Endothelial cell (in vitro differentiated cells): ENCODE data around the gene KCNT2. TPM values are rescaled to one million over a fixed set of nuclear protein-coding genes. Genes with fewer than 3 reads are reported as not detected.

Source experiments
- DNase-seq: peaks from one replicate; pipeline ENCODE4 v3.0.0; 2021; ENCODE audit warnings: low spot score
- H3K27ac Mint-ChIP-seq: one replicate; pipeline ENCODE4 v1.8.0; 2021; ENCODE audit warnings: mixed read lengths, inconsistent platforms; ENCODE audit not compliant: unreplicated experiment
- H3K27me3 Mint-ChIP-seq: one replicate; pipeline ENCODE4 v1.8.0; 2021; ENCODE audit warnings: mild to moderate bottlenecking, moderate library complexity, mixed read lengths, inconsistent platforms; ENCODE audit not compliant: unreplicated experiment
- H3K36me3 Mint-ChIP-seq: one replicate; pipeline ENCODE4 v1.8.0; 2021; ENCODE audit warnings: mild to moderate bottlenecking, low read depth, mixed read lengths, inconsistent platforms; ENCODE audit not compliant: unreplicated experiment
- H3K4me1 Mint-ChIP-seq: one replicate; pipeline ENCODE4 v1.8.0; 2021; ENCODE audit warnings: mild to moderate bottlenecking, mixed read lengths, inconsistent platforms; ENCODE audit not compliant: unreplicated experiment
- H3K4me3 Mint-ChIP-seq: one replicate; pipeline ENCODE4 v1.8.0; 2021; ENCODE audit warnings: mild to moderate bottlenecking, mixed read lengths, inconsistent platforms; ENCODE audit not compliant: unreplicated experiment
- H3K9me3 Mint-ChIP-seq: one replicate; pipeline ENCODE4 v1.8.0; 2021; ENCODE audit warnings: mixed read lengths, inconsistent platforms; ENCODE audit not compliant: unreplicated experiment
- total RNA-seq: library from RNA; stranded (reverse); fragmentation: NEBNext Ultra II Directional; extraction: Animal tissue kit (Norgen Biotek cat#: 25700); gene quantifications from one replicate; pipeline ENCODE4 v1.2.1, GENCODE V29; 2021; ENCODE audit not compliant: unreplicated experiment
- TF ChIP-seq, protein P1 (sequence below): fragments of 200-600 bp; sonication (generic); IDR thresholded peaks from one replicate; pipeline ENCODE4 v1.5.0; 2021; ENCODE audit warnings: antibody characterized with exemption; ENCODE audit not compliant: unreplicated experiment

KCNT2 gene
- total RNA-seq, 1 donor from 2014 or later = 7.1 TPM

GRCh38 chr1:196193896-196194559, 414.2 kb downstream of the KCNT2 start:
- no peak overlapping the region for H3K4me3 Mint-ChIP-seq
- H3K9me3 Mint-ChIP-seq = no peaks in the 10 kb centered on the region
- TF ChIP-seq, protein P1, sequence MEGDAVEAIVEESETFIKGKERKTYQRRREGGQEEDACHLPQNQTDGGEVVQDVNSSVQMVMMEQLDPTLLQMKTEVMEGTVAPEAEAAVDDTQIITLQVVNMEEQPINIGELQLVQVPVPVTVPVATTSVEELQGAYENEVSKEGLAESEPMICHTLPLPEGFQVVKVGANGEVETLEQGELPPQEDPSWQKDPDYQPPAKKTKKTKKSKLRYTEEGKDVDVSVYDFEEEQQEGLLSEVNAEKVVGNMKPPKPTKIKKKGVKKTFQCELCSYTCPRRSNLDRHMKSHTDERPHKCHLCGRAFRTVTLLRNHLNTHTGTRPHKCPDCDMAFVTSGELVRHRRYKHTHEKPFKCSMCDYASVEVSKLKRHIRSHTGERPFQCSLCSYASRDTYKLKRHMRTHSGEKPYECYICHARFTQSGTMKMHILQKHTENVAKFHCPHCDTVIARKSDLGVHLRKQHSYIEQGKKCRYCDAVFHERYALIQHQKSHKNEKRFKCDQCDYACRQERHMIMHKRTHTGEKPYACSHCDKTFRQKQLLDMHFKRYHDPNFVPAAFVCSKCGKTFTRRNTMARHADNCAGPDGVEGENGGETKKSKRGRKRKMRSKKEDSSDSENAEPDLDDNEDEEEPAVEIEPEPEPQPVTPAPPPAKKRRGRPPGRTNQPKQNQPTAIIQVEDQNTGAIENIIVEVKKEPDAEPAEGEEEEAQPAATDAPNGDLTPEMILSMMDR = no peak
- H3K4me1 Mint-ChIP-seq = peaks cover 13% of the 10 kb centered on the region
- no peak overlapping the region for H3K27ac Mint-ChIP-seq
- peaks cover 3% of the 10 kb centered on the region for H3K27me3 Mint-ChIP-seq
- no peaks in the 10 kb centered on the region for H3K36me3 Mint-ChIP-seq
- DNase-seq = no peak

DNA sequence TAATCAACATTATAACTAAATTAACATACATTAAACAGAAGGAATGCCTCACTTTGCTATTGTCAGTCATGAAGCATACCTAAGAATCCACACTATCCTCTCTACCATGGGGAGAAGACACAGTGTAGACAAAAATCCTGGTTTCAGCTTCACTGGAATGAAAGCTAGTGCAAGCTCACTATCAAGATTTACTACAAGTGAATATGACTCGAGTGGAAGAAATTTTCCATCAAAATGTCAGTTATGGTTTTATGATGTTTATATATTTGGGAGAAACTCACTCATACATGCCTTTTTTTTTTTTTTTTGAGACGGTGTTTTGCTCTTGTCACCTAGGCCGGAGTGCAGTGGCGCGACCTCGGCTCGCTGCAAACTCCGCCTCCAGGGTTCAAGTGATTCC, 424.3 kb downstream of the KCNT2 start:
- TF ChIP-seq, protein P1 = no peak
- H3K4me3 Mint-ChIP-seq = no peak overlapping the region

GRCh38 chr1:196181594-196181878, 426.7 kb downstream of the KCNT2 start:
- no peak overlapping the region for H3K4me3 Mint-ChIP-seq
- no peak for DNase-seq
- no peaks in the 10 kb centered on the region for H3K36me3 Mint-ChIP-seq
- peaks cover 3% of the 10 kb centered on the region for H3K27me3 Mint-ChIP-seq
- H3K27ac Mint-ChIP-seq = no peak overlapping the region
- H3K9me3 Mint-ChIP-seq = no peaks in the 10 kb centered on the region
- TF ChIP-seq, protein P1 = no peak
- peaks cover 12% of the 10 kb centered on the region for H3K4me1 Mint-ChIP-seq

More for the DNA sequence above, 424.3 kb downstream of the KCNT2 start:
- peaks cover 3% of the 10 kb centered on the region for H3K27me3 Mint-ChIP-seq
- no peaks in the 10 kb centered on the region for H3K36me3 Mint-ChIP-seq
- no peak overlapping the region for H3K27ac Mint-ChIP-seq
- no peak for DNase-seq
- peaks cover 12% of the 10 kb centered on the region for H3K4me1 Mint-ChIP-seq
- no peaks in the 10 kb centered on the region for H3K9me3 Mint-ChIP-seq

- DNase-seq = no peak
- Mint-ChIP-seq H3K4me3 (no peak overlapping the region), H3K4me1 (peaks cover 12% of the 10 kb centered on the region), H3K27me3 (peaks cover 3% of the 10 kb centered on the region), H3K27ac (no peak overlapping the region), H3K36me3 (no peaks in the 10 kb centered on the region), H3K9me3 (no peaks in the 10 kb centered on the region)
- TF ChIP-seq, protein P1 = no peak
Measured at GRCh38 chr1:196180847-196181593, 427.2 kb downstream of the KCNT2 start.

DNA sequence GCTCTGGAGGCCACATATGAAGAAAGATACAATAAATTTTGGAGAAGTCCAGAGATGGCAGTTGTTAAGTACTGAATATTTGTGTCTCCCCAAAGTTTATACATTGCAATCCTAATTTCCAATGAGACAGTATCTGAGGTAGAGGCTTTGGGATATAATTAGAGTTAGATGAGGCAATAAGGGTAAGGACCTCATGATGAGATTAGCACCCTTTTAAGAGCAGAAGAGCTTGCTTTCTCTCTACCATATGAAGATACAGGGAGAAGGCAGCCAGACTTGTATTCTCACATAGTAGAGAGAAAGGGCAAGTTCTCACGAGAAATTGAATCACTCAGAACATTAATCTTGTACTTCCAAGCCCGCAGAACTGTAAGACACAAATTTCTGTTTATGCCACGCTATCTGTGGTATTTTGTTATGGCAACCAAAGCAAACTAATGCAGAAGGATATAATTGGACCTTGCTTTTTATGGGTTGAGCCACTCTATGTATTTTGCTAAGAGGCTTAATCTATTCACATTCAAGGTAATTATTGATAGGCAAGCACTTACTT, 430.1 kb downstream of the KCNT2 start:
- H3K27ac Mint-ChIP-seq = no peak overlapping the region
- TF ChIP-seq, protein P1 = no peak
- peaks cover 12% of the 10 kb centered on the region for H3K4me1 Mint-ChIP-seq
- H3K27me3 Mint-ChIP-seq = peaks cover 3% of the 10 kb centered on the region
- no peak for DNase-seq
- no peaks in the 10 kb centered on the region for H3K36me3 Mint-ChIP-seq
- H3K9me3 Mint-ChIP-seq = no peaks in the 10 kb centered on the region
- no peak overlapping the region for H3K4me3 Mint-ChIP-seq
